Panc1 (cell line): ENCODE data around the gene PPM1H.
"Not testable (repeated sequence)": the region's sequence is repeated elsewhere in the genome, so short reads cannot be mapped to it uniquely, and the experiment has no call there.

Source experiments
- POLR2AphosphoS5 ChIP-seq: IDR thresholded peaks from 2 replicates; pipeline ENCODE4 v1.6.1; 2012; ENCODE audit warnings: mild to moderate bottlenecking, low read depth, low read length, moderate library complexity
- SIN3A ChIP-seq: IDR thresholded peaks from 2 replicates; pipeline ENCODE4 v1.6.1; 2012; ENCODE audit warnings: low read depth, mild to moderate bottlenecking, low read length, moderate library complexity, borderline replicate concordance; ENCODE audit not compliant: insufficient read depth
- TF ChIP-seq, protein P1 (sequence below): fragments of 450-650 bp; IDR thresholded peaks from 2 replicates; pipeline ENCODE4 v1.5.1; 2017; ENCODE audit warnings: mild to moderate bottlenecking

DNA sequence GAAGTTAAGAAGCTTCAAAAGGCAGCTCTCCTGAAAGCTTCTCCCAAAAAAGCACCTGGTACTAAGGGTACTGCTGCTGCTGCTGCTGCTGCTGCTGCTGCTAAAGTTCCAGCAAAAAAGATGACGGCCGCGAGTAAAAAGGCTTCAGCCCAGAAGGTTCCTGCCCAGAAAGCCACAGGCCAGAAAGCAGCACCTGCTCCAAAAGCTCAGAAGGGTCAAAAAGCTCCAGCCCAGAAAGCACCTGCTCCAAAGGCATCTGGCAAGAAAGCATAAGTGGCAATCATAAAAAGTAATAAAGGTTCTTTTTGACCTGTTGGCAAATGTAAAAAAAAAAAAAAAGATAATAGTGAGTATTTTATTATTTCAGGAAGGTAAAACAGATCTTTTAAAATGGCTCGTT is 30.8 kb upstream of the PPM1H start:
- TF ChIP-seq, protein P1, sequence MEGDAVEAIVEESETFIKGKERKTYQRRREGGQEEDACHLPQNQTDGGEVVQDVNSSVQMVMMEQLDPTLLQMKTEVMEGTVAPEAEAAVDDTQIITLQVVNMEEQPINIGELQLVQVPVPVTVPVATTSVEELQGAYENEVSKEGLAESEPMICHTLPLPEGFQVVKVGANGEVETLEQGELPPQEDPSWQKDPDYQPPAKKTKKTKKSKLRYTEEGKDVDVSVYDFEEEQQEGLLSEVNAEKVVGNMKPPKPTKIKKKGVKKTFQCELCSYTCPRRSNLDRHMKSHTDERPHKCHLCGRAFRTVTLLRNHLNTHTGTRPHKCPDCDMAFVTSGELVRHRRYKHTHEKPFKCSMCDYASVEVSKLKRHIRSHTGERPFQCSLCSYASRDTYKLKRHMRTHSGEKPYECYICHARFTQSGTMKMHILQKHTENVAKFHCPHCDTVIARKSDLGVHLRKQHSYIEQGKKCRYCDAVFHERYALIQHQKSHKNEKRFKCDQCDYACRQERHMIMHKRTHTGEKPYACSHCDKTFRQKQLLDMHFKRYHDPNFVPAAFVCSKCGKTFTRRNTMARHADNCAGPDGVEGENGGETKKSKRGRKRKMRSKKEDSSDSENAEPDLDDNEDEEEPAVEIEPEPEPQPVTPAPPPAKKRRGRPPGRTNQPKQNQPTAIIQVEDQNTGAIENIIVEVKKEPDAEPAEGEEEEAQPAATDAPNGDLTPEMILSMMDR = not testable (repeated sequence)
- TF ChIP-seq POLR2AphosphoS5, SIN3A: not testable (repeated sequence)
